Fibroblast of the aortic adventitia (primary cell): Measurements from ENCODE around the gene ARHGAP31. TPM values are rescaled to one million over a fixed set of nuclear protein-coding genes. Genes with fewer than 3 reads are reported as not detected.
"Not testable (repeated sequence)": the region's sequence is repeated elsewhere in the genome, so short reads cannot be mapped to it uniquely, and the experiment has no call there.

ENCODE experiments used
- DNase-seq: peaks from one replicate; pipeline ENCODE4 v3.0.0-alpha.2; 2010; ENCODE audit warnings: low read depth
- H3K4me3 ChIP-seq: 2 replicates; pipeline ENCODE4 v1.5.1; 2011; ENCODE audit warnings: low read depth, mild to moderate bottlenecking, control low read depth, low read length, moderate library complexity
- CTCF ChIP-seq: IDR thresholded peaks from 2 replicates; pipeline ENCODE4 v1.5.1; 2011; ENCODE audit warnings: mild to moderate bottlenecking, low read length, control low read depth, inconsistent platforms; ENCODE audit not compliant: insufficient read depth
- total RNA-seq: library from RNA; depleted of rRNA; stranded (reverse); fragments of >200 nt; gene quantifications from 2 replicates; pipeline ENCODE4 v1.2.3, GENCODE V29; 2012; ENCODE audit warnings: low replicate concordance

ARHGAP31 gene
- total RNA-seq, 1 donor = 11.4 TPM

- no peak for TF ChIP-seq CTCF
- H3K4me3 ChIP-seq = no peak overlapping the region
- DNase-seq = peak; percentile 67
Measured at GRCh38 chr3:119318876-119319275, 24.7 kb downstream of the ARHGAP31 start.

- no peak for DNase-seq
- no peak for TF ChIP-seq CTCF
- no peak overlapping the region for H3K4me3 ChIP-seq
Measured at GRCh38 chr3:119319311-119319710, 25.1 kb downstream of the ARHGAP31 start.

- not testable (repeated sequence) for H3K4me3 ChIP-seq, DNase-seq
Measured at GRCh38 chr3:119320785-119321184, 26.6 kb downstream of the ARHGAP31 start.

- peak; percentile 49 for DNase-seq
- TF ChIP-seq CTCF = peak; percentile 19
- H3K4me3 ChIP-seq = peak overlapping the region; percentile 69
Measured at GRCh38 chr3:119322021-119322834, 28.0 kb downstream of the ARHGAP31 start.

GRCh38 chr3:119322835-119323722, 28.9 kb downstream of the ARHGAP31 start:
- peak; percentile 66 for DNase-seq
- no peak for TF ChIP-seq CTCF
- peak overlapping the region; percentile 69 for H3K4me3 ChIP-seq

GRCh38 chr3:119323723-119324085, 29.5 kb downstream of the ARHGAP31 start:
- TF ChIP-seq CTCF = no peak
- no peak for DNase-seq
- H3K4me3 ChIP-seq = peak overlapping the region; percentile 69

GRCh38 chr3:119324899-119325298, 30.7 kb downstream of the ARHGAP31 start:
- H3K4me3 ChIP-seq = no peak overlapping the region
- DNase-seq = no peak
- no peak for TF ChIP-seq CTCF
